Heart right ventricle (tissue), 16 donors: ENCODE measurements around the gene EIF3J. TPM values are rescaled to one million over a fixed set of nuclear protein-coding genes. Genes with fewer than 3 reads are reported as not detected.
A peak's percentile ranks its signal among the peaks of the same experiment; 100 is the strongest.

ENCODE experiments used
- ATAC-seq, 8 donors: fragments of 200-7000 bp; cut with Tn5 transposase; one replicate each; pipeline ENCODE4 v1.9.1; 2020; ENCODE audit warnings: mild to moderate bottlenecking in 8 of 8, moderate library complexity in 8 of 8, moderate number of reproducible peaks in 1 of 8
- DNase-seq, 2 donors: peaks; one replicate each; pipeline ENCODE4 v3.0.0-alpha.2; 2020
- H3K27ac ChIP-seq, 10 donors: fragments of 200-600 bp; sonication (generic) in 2 of 10; one replicate each; pipeline versions ENCODE4 v1.5.0 to v1.8.0; 2020 to 2022; ENCODE audit warnings: mild to moderate bottlenecking in 3 of 10
- H3K27me3 ChIP-seq, 7 donors: fragments of 200-600 bp; one replicate each; pipeline ENCODE4 v1.8.0; 2021 to 2022; ENCODE audit warnings: mild to moderate bottlenecking in 2 of 7
- H3K36me3 ChIP-seq, 9 donors: fragments of 200-600 bp; sonication (generic) in 1 of 9; one replicate each; pipeline versions ENCODE4 v1.5.0 to v1.8.0; 2020 to 2022; ENCODE audit warnings: mild to moderate bottlenecking in 2 of 9
- H3K4me1 ChIP-seq, 9 donors: fragments of 200-600 bp; sonication (generic) in 1 of 9; one replicate each; pipeline versions ENCODE4 v1.5.0 to v1.8.0; 2020 to 2022; ENCODE audit warnings: mild to moderate bottlenecking in 4 of 9
- H3K4me3 ChIP-seq, 10 donors: fragments of 200-600 bp; sonication (generic) in 2 of 10; one replicate each; pipeline versions ENCODE4 v1.5.0 to v1.8.0; 2020 to 2022; ENCODE audit warnings: mild to moderate bottlenecking in 7 of 10, moderate library complexity in 2 of 10
- H3K9me3 ChIP-seq, 11 donors: fragments of 200-600 bp in 10 of 11; sonication (generic) in 2 of 11; one replicate each; pipeline versions ENCODE4 v1.5.0 to v1.8.0; 2013 to 2022; ENCODE audit warnings: mild to moderate bottlenecking in 2 of 11, control low read depth in 1 of 11, moderate library complexity in 1 of 11
- WGBS, 2 donors: extraction: QIAGEN DNeasy Blood & Tissue Kit; methylation state at CpG; one replicate each; pipeline ENCODE4 v1.1.7; 2013; ENCODE audit warnings: inconsistent platforms in 1 of 2; 5-methylcytosine and 5-hydroxymethylcytosine counted together
- intact Hi-C, 10 donors: fragments of 100-400 bp; cut with DNase I; formaldehyde crosslinking; loops; one replicate each; pipeline versions ENCODE4 v1.11.1 to v1.14.2; 2022
- polyA plus RNA-seq, 2 donors: library from polyadenylated mRNA; stranded (reverse); fragments of 200-250 nt; gene quantifications; one replicate each; pipeline ENCODE4 v1.2.3, GENCODE V29; 2013
- total RNA-seq, 10 donors: library from RNA; stranded (reverse); fragmentation: NEBNext Ultra II Directional in 3 of 10; extraction: Animal tissue kit (Norgen Biotek cat#: 25700) in 3 of 10; gene quantifications; one replicate each; pipeline versions ENCODE4 v1.2.1 to v1.2.4, GENCODE V29; 2021 to 2023
- TF ChIP-seq, protein P1 (sequence below), 9 donors: fragments of 200-600 bp; sonication (generic) in 2 of 9; IDR thresholded peaks; one replicate each; pipeline versions ENCODE4 v1.5.0 to v1.8.0; 2021 to 2022; ENCODE audit warnings: antibody characterized with exemption in 9 of 9, mild to moderate bottlenecking in 5 of 9, moderate library complexity in 1 of 9
- donor health status: Arrhythmogenic right ventricular cardiomyopathy.
- donor health status: ischemic (EF 13 %, LVEDD 7.1; RV severe dilation, severe dysfunction).
- donor health status: healthy with polysubstance abuse.
- donor health status: DM: no; HTN: yes; CAD: no.
- donor health status: DM: no; HTN: no; CAD: no.
- donor health status: ischemic (EF 25% LVEDD 6.9; RV normal size, moderate dysfunction).
- donor health status: ischemic (EF 25% LVEDD 5.7; RV mildly dilated, moderate dysfunction).
- donor health status: healthy.
- donor health status: DM: yes; HTN: yes; CAD: no.
- donor health status: Ischemic cardiomyopathy.
- donor health status: ischemic (EF 35%, LVEDD 5.7; RV mildly dilated, moderate dysfunction).
- donor health status: nonischemic (EF 11% LVEDD 7.7; RV severe dilation, severe dysfunction).
- donor health status: DM: yes; HTN: yes; CAD: no.
- donor health status: PGD.
- donor health status: ischemic (EF 29% LVEDD 5.4; RV normal size, mild dysfunction).
- donor health status: nonischemic (EF 23%, LVEDD 6.1; RV moderate dilation, normal function).

EIF3J gene
- total and polyA plus RNA-seq, 12 donors: 30.4 to 105 (median 81.4) TPM

DNA sequence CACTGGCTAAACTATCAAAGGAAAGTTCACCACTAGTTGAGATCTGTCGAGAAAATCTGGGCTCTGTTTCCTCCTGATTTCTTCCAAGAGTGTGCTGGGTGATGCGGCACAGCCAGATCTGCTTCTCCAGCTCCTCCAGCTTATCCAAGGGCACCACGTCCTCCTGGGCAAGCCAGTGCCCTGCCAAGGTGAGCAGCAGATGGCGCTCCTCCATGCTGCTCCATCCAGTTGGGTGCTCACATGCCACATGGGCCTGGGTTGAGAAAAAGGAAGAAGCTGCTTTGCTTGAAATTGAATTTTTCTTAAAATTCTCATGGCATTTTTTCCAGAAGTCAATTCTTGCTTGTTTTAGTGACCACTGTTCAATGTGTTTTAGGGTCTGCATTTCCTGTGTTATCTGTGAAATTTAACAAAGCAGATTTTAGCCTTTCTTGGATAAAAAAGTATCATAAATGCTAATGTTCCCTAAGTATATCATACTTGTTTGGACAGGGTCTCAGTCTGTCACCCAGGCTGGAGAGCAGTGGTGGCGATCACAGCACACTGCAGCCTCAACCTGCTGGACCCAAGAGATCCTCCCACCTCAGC lies 47.3 kb downstream of the EIF3J start:
- H3K27ac ChIP-seq: no peak overlapping the region
- intact Hi-C loops: loop anchor here in 5 of 10 donors (5.0 to 10.0 kb wide), 2 partner anchors 151 to 153 kb away; partner anchors contain the start of gene TRIM69 (in 5 of the 5)
- no peaks in the 10 kb centered on the region for H3K27me3 ChIP-seq
- no peaks in the 10 kb centered on the region for H3K9me3 ChIP-seq
- H3K36me3 ChIP-seq: peaks cover 0 to 100% (median 58%) of the 10 kb centered on the region in 9 donors
- DNase-seq (peak in 1 of 2 donors; percentile 38), ATAC-seq (peak in 6 of 8 donors; percentile 49 to 75 (median 70))
- H3K4me3 ChIP-seq: no peak overlapping the region
- TF ChIP-seq, protein P1, sequence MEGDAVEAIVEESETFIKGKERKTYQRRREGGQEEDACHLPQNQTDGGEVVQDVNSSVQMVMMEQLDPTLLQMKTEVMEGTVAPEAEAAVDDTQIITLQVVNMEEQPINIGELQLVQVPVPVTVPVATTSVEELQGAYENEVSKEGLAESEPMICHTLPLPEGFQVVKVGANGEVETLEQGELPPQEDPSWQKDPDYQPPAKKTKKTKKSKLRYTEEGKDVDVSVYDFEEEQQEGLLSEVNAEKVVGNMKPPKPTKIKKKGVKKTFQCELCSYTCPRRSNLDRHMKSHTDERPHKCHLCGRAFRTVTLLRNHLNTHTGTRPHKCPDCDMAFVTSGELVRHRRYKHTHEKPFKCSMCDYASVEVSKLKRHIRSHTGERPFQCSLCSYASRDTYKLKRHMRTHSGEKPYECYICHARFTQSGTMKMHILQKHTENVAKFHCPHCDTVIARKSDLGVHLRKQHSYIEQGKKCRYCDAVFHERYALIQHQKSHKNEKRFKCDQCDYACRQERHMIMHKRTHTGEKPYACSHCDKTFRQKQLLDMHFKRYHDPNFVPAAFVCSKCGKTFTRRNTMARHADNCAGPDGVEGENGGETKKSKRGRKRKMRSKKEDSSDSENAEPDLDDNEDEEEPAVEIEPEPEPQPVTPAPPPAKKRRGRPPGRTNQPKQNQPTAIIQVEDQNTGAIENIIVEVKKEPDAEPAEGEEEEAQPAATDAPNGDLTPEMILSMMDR (IDR thresholded peaks at IDR 0.05): peak in 7 of 9 donors; percentile 18 to 54 (median 48)
- 82 to 84% methylated on average over 5 of the region's 5 CpGs for WGBS, 2 donors
- no peaks in the 10 kb centered on the region for H3K4me1 ChIP-seq

DNA sequence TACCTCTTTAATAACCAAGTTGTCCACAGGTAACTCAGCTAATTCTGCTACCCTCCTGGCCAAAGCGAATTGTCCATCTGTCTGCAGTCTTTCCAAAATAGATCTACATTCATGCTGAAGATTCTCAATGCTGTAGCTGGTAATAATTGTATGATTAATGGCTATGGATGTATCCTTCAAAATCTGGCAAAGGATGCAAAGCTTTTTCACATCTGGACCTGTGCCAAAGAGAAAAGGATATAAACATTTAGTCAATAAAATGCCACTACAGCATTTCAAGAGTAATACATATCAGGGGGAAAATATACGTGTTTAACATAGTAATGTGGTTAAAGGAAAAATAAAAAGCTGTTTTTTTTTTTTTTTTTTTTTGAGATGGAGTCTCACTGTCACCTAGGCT lies 48.7 kb downstream of the EIF3J start:
- peaks cover 0 to 100% (median 70%) of the 10 kb centered on the region in 9 donors for H3K36me3 ChIP-seq
- no peaks in the 10 kb centered on the region for H3K27me3 ChIP-seq
- no peak overlapping the region for H3K4me3 ChIP-seq
- DNase-seq (no peak), ATAC-seq (no peak)
- 92 to 94% methylated on average over 2 of the region's 2 CpGs for WGBS, 2 donors
- no peaks in the 10 kb centered on the region for H3K4me1 ChIP-seq
- intact Hi-C loops: loop anchor here in 3 of 10 donors (5.0 to 10.0 kb wide), 2 partner anchors 72 to 149 kb away; partner anchors contain the start of gene TRIM69 (in 3 of the 3)
- TF ChIP-seq, protein P1 (IDR thresholded peaks at IDR 0.05): no peak
- no peak overlapping the region for H3K27ac ChIP-seq
- H3K9me3 ChIP-seq: no peaks in the 10 kb centered on the region

DNA sequence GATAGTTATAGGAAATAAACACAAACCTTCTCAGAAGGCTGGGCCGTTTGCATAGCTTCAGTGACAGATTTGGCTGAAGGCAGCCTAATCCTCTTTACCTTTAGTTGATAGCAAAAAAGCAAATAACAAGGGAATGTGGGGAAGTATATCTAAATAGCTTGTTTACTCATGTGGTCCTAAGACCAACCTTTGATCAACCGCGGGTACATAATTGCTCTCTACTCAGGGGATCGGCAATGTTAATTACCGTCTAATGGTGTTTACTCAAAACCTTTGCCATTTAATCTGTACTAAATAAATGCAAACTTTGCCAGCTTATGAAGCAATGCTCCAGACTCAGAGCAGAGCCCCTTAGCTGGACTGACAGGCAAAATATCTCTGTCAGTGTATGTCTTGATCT lies 51.6 kb downstream of the EIF3J start:
- no peak overlapping the region for H3K27ac ChIP-seq
- ATAC-seq: no peak
- DNase-seq: no peak
- H3K9me3 ChIP-seq: no peaks in the 10 kb centered on the region
- H3K27me3 ChIP-seq: no peaks in the 10 kb centered on the region
- intact Hi-C loops: loop anchor here in 3 of 10 donors (5.0 to 10.0 kb wide), 2 partner anchors 69 to 146 kb away; partner anchors contain the start of gene TRIM69 (in 3 of the 3)
- no peaks in the 10 kb centered on the region for H3K4me1 ChIP-seq
- no peak overlapping the region for H3K4me3 ChIP-seq
- TF ChIP-seq, protein P1 (IDR thresholded peaks at IDR 0.05): no peak
- 91 to 92% methylated on average over 5 of the region's 5 CpGs for WGBS, 2 donors
- peaks cover 0 to 100% (median 74%) of the 10 kb centered on the region in 9 donors for H3K36me3 ChIP-seq

DNA sequence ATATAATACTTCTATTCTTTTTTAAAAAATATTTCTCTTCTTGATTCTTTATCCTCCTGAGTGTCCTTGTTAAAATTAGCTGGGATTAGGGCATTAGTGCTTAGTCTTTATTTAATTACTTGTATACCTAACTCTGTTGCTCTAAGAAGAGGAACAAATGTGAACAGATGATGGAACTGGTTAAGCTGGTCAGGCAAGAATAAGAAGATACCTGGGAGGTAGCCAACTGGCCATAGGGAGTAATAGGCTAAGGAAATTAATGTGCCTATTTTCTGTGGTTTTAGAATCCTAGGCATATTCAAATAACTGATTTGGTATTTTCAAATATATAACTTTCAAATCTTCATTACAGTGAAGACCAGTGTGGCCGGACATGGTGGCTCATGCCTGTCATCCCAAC lies 54.4 kb downstream of the EIF3J start:
- no peak for ATAC-seq
- Histone ChIP-seq H3K27ac (no peak overlapping the region), H3K4me1 (no peaks in the 10 kb centered on the region), H3K36me3 (peaks cover 0 to 100% (median 77%) of the 10 kb centered on the region in 9 donors), H3K9me3 (no peaks in the 10 kb centered on the region), H3K27me3 (no peaks in the 10 kb centered on the region), H3K4me3 (no peak overlapping the region)
- TF ChIP-seq, protein P1 (IDR thresholded peaks at IDR 0.05): no peak
- WGBS, 2 donors: 92 to 96% methylated on average over 1 of the region's 1 CpG
- no peak for DNase-seq
- intact Hi-C loops: loop anchor here in 1 of 10 donors (5.0 kb wide), 1 partner anchor 196 kb away; no protein-coding TSS in a partner anchor
